Fibroblast of skin of right biceps (primary cell): ENCODE measurements around the gene MED20.
A peak's percentile ranks its signal among the peaks of the same experiment; 100 is the strongest.

Source experiments
- DNase-seq: peaks from one replicate; pipeline ENCODE4 v3.0.0-alpha.2; 2013

Gene MED20

GRCh38 chr6:41940759-41941279, 19.9 kb upstream of the MED20 start:
- DNase-seq: peak; percentile 40

- DNase-seq: peak; percentile 78
These were observed 19.2 kb upstream of the MED20 start for GRCh38 chr6:41939848-41940758.

- peak; percentile 54 for DNase-seq
These were observed 18.4 kb upstream of the MED20 start for GRCh38 chr6:41939176-41939847.

GRCh38 chr6:41938590-41939175, 17.7 kb upstream of the MED20 start:
- no peak for DNase-seq

- DNase-seq: no peak
These were observed 17.1 kb upstream of the MED20 start for GRCh38 chr6:41937861-41938574.

DNA sequence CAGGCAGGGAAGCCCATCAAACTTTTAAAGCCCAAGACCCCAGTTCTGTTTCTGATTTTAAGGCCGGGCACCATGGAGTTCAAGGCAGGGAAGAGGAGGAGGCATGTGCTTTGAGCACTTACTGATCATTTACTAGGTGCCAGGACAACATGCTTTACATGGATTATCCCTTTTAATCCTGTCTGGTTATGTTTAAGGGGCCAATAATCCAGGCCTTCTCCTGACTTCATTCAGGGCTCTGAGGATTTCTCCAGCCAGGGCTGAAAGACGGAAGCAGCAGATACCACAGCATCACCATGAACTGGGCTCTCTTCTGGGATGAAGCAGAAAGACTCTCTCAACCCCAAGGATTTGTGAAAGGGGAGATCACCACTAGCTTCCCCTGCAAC, 16.5 kb upstream of the MED20 start:
- DNase-seq: no peak

DNA sequence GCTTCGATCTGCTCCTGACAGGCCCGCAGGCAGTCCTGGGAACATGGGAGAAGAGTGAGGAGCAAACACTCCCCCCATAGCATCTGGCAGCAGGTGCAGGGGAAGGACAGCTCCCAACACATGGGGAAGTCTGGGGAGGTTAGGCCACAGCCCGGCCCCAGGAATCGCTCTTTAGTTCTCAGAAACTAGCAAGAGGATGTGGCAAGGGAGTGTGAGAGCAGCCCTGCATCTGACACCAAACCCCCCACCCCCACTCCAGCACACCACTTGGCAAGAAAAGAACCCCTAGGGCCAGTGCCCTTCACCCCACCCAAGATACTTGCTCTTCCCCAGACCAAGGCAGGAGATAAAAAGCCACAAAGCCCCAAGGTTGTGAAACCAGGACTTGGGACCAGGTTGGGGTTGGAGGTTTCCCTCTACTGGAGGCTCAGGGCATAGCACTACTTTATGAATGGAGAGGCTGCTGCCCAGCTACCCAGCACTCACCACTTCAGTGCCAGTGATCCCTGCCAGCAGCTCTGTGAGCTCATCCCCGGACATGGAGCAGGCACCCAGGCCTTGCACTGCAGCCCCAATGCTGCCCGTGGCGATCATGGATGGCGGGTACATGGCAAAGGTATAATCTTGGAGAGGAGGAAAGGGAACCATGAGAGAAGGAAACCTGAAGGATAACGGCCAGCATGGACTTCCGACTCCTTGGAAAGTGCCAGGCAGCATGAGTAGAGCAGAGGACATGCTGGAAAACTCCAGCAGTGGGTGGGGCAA, 15.3 kb upstream of the MED20 start:
- DNase-seq: peak; percentile 80

- no peak for DNase-seq
These were observed 14.7 kb upstream of the MED20 start for GRCh38 chr6:41935685-41936072.

DNA sequence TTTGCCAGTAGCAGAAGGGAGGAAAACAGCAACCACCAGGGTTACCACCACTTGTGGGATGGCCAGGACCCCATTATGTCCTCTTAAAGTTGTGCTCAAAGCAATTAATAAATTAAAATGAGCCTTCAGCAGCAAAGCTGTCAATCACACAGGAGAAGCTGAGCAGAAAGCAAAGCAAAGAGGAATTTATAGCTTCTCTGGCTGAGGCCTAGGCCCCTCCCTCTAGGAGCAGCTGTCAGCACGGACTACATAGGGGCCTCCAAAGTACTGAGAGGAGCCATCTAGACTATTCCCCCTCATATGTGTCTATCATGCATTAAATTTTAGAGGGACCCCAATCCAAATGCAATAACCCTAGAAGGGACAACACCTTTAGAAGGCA, 14.2 kb upstream of the MED20 start:
- no peak for DNase-seq

GRCh38 chr6:41934278-41935192, 13.6 kb upstream of the MED20 start:
- DNase-seq: no peak

- DNase-seq: no peak
These were observed 11.4 kb upstream of the MED20 start for GRCh38 chr6:41932378-41932777.

DNA sequence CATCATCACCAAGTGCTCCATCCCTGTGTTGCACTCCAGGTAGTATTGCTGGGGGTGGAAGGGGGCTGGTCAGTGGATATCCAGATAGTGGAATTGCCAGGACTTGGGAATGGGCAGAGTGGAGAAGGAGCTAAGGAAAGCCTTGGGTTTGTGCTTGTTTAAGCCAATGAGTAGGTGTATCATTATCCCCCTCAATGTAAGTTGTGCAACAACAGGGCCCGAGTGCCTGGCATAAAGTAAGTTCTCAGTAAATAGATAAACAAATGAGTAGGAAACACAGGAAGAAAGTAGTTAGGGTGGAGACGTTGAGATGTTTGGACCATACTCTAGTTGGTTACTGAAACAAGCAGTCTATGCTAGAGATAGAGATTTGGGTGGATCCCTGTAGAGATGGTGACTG, 10.9 kb upstream of the MED20 start:
- no peak for DNase-seq

- no peak for DNase-seq
These were observed 9.0 kb upstream of the MED20 start for GRCh38 chr6:41929924-41930323.

DNA sequence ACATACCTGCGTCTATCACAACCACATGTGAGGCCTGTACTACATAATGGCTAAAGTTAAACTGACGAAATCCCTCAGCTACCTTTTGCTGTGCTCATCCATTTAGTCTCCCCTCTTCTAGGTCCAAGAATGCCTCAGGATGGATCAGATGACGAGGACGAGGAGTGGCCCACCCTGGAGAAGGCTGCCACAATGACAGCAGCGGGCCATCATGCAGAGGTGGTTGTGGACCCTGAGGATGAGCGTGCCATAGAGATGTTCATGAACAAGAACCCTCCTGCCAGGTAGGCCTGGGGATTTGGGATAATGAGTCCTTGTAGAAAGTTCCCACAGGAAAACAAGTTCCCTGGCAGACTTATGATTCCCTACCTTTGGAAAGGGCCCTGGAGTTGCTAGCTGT, 6.3 kb upstream of the MED20 start:
- no peak for DNase-seq

DNA sequence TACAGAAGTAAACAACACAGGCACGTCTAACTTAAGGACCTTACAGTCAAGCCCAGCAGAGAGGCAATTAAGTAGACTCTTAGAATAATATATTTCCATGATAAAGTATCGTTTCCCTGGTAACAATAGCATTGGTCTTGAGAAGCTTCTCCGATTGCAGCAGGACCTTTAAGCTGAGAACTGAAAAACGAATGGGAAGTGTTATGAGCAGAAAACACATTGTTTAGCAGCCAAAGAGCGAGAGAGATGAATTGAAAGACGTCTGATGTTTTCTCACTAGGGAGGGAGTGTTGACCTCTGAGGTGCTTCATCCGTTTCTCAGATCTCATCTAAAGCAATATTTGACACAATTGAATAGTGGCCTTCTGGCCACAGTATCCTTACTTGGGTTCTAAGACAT, 1.2 kb upstream of the MED20 start:
- DNase-seq: no peak

DNA sequence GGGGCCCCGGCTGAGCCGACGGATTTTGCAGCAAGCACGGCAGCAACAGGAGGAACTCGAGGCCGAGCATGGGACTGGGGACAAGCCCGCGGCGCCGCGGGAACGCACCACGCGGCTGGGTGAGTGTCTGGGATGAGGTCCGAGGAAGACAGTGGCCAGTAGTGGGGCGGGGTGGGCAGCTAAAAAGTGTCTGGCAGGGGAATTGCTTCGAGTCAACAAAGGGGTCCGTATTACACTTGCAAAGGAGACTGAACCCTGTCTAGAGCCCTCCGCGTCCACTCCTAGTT, 716 bp upstream of the MED20 start:
- no peak for DNase-seq

- peak; percentile 96 for DNase-seq
These were observed 3.4 kb downstream of the MED20 start for GRCh38 chr6:41917528-41917927.

GRCh38 chr6:41914869-41915530, 5.9 kb downstream of the MED20 start:
- no peak for DNase-seq

GRCh38 chr6:41914343-41914742, 6.6 kb downstream of the MED20 start:
- no peak for DNase-seq

- no peak for DNase-seq
These were observed 11.2 kb downstream of the MED20 start for GRCh38 chr6:41909727-41910126.
